Mucosa of rectum (tissue), 2 donors: ENCODE data around the gene YBX2.

Source experiments
- H3K27ac ChIP-seq, 2 donors: one replicate each; pipeline ENCODE4 v1.7.0; 2013; ENCODE audit warnings: inconsistent platforms in 2 of 2, low read depth in 2 of 2, low read length in 2 of 2
- H3K27me3 ChIP-seq, 2 donors: one replicate each; pipeline ENCODE4 v1.7.0; 2013; ENCODE audit warnings: low read length in 2 of 2; ENCODE audit not compliant: control insufficient read depth in 2 of 2, insufficient read depth in 2 of 2
- H3K36me3 ChIP-seq, 2 donors: one replicate each; pipeline ENCODE4 v1.7.0; 2013; ENCODE audit warnings: low read length in 2 of 2; ENCODE audit not compliant: control insufficient read depth in 2 of 2, insufficient read depth in 2 of 2
- H3K4me1 ChIP-seq, 2 donors: one replicate each; pipeline ENCODE4 v1.7.0; 2013; ENCODE audit warnings: low read length in 2 of 2, mild to moderate bottlenecking in 1 of 2; ENCODE audit not compliant: control insufficient read depth in 2 of 2, insufficient read depth in 2 of 2
- H3K4me3 ChIP-seq, 2 donors: one replicate each; pipeline ENCODE4 v1.7.0; 2013; ENCODE audit warnings: low read length in 2 of 2
- H3K9ac ChIP-seq, 2 donors: one replicate each; pipeline ENCODE4 v1.7.0; 2013; ENCODE audit warnings: low read length in 2 of 2, low read depth in 1 of 2, mild to moderate bottlenecking in 1 of 2
- H3K9me3 ChIP-seq, 2 donors: one replicate each; pipeline ENCODE4 v1.7.0; 2013; ENCODE audit warnings: low read length in 2 of 2; ENCODE audit not compliant: control insufficient read depth in 2 of 2
- donor health status: healthy.
- donor health status: Normal muscosa, but diverticular disease.

Gene YBX2

GRCh38 chr17:7289256-7290032, 5.0 kb downstream of the YBX2 start:
- Histone ChIP-seq H3K27ac (no peak overlapping the region), H3K9me3 (no peaks in the 10 kb centered on the region), H3K9ac (no peak overlapping the region), H3K4me1 (peaks cover 13 to 15% of the 10 kb centered on the region in 2 donors), H3K36me3 (no peaks in the 10 kb centered on the region), H3K4me3 (no peak overlapping the region), H3K27me3 (peaks cover 0 to 5% of the 10 kb centered on the region in 2 donors)

- Histone ChIP-seq H3K9ac (no peak overlapping the region), H3K4me3 (no peak overlapping the region), H3K27me3 (no peaks in the 10 kb centered on the region), H3K36me3 (no peaks in the 10 kb centered on the region), H3K9me3 (no peaks in the 10 kb centered on the region), H3K27ac (no peak overlapping the region), H3K4me1 (peaks cover 18% of the 10 kb centered on the region in 2 donors)
Observed at GRCh38 chr17:7285679-7286078, 8.8 kb downstream of the YBX2 start.

- H3K9ac ChIP-seq: no peak overlapping the region
- H3K36me3 ChIP-seq: no peaks in the 10 kb centered on the region
- no peaks in the 10 kb centered on the region for H3K9me3 ChIP-seq
- peaks cover 25% of the 10 kb centered on the region in 2 donors for H3K4me1 ChIP-seq
- H3K27ac ChIP-seq: no peak overlapping the region
- H3K27me3 ChIP-seq: no peaks in the 10 kb centered on the region
- no peak overlapping the region for H3K4me3 ChIP-seq
Observed at GRCh38 chr17:7284911-7285310, 9.5 kb downstream of the YBX2 start.

- no peak overlapping the region for H3K9ac ChIP-seq
- H3K4me3 ChIP-seq: peak overlapping the region in 1 of 2 donors; percentile 67
- H3K27ac ChIP-seq: peak overlapping the region in 1 of 2 donors; percentile 23
- no peaks in the 10 kb centered on the region for H3K36me3 ChIP-seq
- H3K9me3 ChIP-seq: no peaks in the 10 kb centered on the region
- H3K27me3 ChIP-seq: no peaks in the 10 kb centered on the region
- peaks cover 28 to 35% of the 10 kb centered on the region in 2 donors for H3K4me1 ChIP-seq
Observed at GRCh38 chr17:7283471-7284216, 10.8 kb downstream of the YBX2 start.

- peaks cover 28 to 35% of the 10 kb centered on the region in 2 donors for H3K4me1 ChIP-seq
- no peaks in the 10 kb centered on the region for H3K36me3 ChIP-seq
- H3K9me3 ChIP-seq: no peaks in the 10 kb centered on the region
- peak overlapping the region; percentile 17 to 29 for H3K27ac ChIP-seq
- H3K4me3 ChIP-seq: peak overlapping the region; percentile 62 to 67
- H3K9ac ChIP-seq: peak overlapping the region in 1 of 2 donors; percentile 64
- no peaks in the 10 kb centered on the region for H3K27me3 ChIP-seq
Observed at GRCh38 chr17:7282752-7283321, 11.6 kb downstream of the YBX2 start.

- Histone ChIP-seq H3K4me1 (peaks cover 28 to 35% of the 10 kb centered on the region in 2 donors), H3K9ac (peak overlapping the region; percentile 0 to 64), H3K27me3 (no peaks in the 10 kb centered on the region), H3K27ac (peak overlapping the region; percentile 17 to 29), H3K4me3 (peak overlapping the region; percentile 62 to 67), H3K36me3 (no peaks in the 10 kb centered on the region), H3K9me3 (no peaks in the 10 kb centered on the region)
Observed at GRCh38 chr17:7281953-7282751, 12.3 kb downstream of the YBX2 start.

- H3K9ac ChIP-seq: peak within 1 kb of the TSS; percentile 70
- H3K27ac ChIP-seq: peak within 1 kb of the TSS; percentile 86 to 91
- no peaks in the 10 kb centered on the region for H3K36me3 ChIP-seq
- H3K27me3 ChIP-seq: no peaks in the 10 kb centered on the region
- H3K9me3 ChIP-seq: no peaks in the 10 kb centered on the region
- peak within 1 kb of the TSS; percentile 62 to 75 for H3K4me3 ChIP-seq
- peaks cover 28 to 35% of the 10 kb centered on the region in 2 donors for H3K4me1 ChIP-seq
Observed at GRCh38 chr17:7281074-7281952, 13.1 kb downstream of the YBX2 start, which contains the start of gene SLC2A4. Gene SLC2A4 (plus strand): TSS chr17:7281718. CDS start chr17:7281935, 217 bp downstream.

- Histone ChIP-seq H3K36me3 (no peaks in the 10 kb centered on the region), H3K27ac (peak overlapping the region; percentile 86 to 91), H3K4me3 (peak overlapping the region; percentile 55 to 75), H3K9me3 (no peaks in the 10 kb centered on the region), H3K4me1 (peaks cover 28 to 35% of the 10 kb centered on the region in 2 donors), H3K27me3 (no peaks in the 10 kb centered on the region), H3K9ac (peak overlapping the region; percentile 70)
Observed at GRCh38 chr17:7280519-7281073, 13.8 kb downstream of the YBX2 start.

GRCh38 chr17:7279448-7279847, 15.0 kb downstream of the YBX2 start:
- peak overlapping the region; percentile 86 to 91 for H3K27ac ChIP-seq
- H3K4me1 ChIP-seq: peaks cover 28 to 35% of the 10 kb centered on the region in 2 donors
- H3K36me3 ChIP-seq: no peaks in the 10 kb centered on the region
- H3K9ac ChIP-seq: peak overlapping the region in 1 of 2 donors; percentile 70
- H3K27me3 ChIP-seq: no peaks in the 10 kb centered on the region
- no peaks in the 10 kb centered on the region for H3K9me3 ChIP-seq
- H3K4me3 ChIP-seq: peak overlapping the region; percentile 22 to 55
